Measurements from ENCODE around the gene PPP1R16B. TPM values are rescaled to one million over a fixed set of nuclear protein-coding genes. Genes with fewer than 3 reads are reported as not detected.

Gene PPP1R16B
- total RNA-seq, 2 donors from 2014 or later = 1.3 to 1.9 TPM

- Histone ChIP-seq H3K9me3 (no peaks in the 10 kb centered on the region), H3K4me1 (replicated peaks) (no peaks in the 10 kb centered on the region), H3K4me3 (no peak overlapping the region), H3K27ac (no peak overlapping the region), H3K27me3 (replicated peaks; ENCODE audit: insufficient read depth) (no peaks in the 10 kb centered on the region), H3K36me3 (no peaks in the 10 kb centered on the region)
- WGBS = 14% methylated on average over 9 of the region's 9 CpGs
- no peak for DNase-seq (ENCODE audit: low spot score)
- no peak for TF ChIP-seq CTCF (IDR thresholded peaks at IDR 0.05)
- TF ChIP-seq POLR2AphosphoS5 (IDR thresholded peaks at IDR 0.05) = no peak
- no peak for TF ChIP-seq POLR2A (IDR thresholded peaks at IDR 0.05)
- intact Hi-C loops (cut with DNase I) = no loop called here
Observed at GRCh38 chr20:38878866-38879265, 73.4 kb downstream of the PPP1R16B start.

GRCh38 chr20:38880952-38881735 is 75.6 kb downstream of the PPP1R16B start:
- no peak overlapping the region for H3K27ac ChIP-seq
- no peak for DNase-seq (ENCODE audit: low spot score)
- H3K4me3 ChIP-seq = no peak overlapping the region
- no peaks in the 10 kb centered on the region for H3K36me3 ChIP-seq
- H3K9me3 ChIP-seq = no peaks in the 10 kb centered on the region
- H3K27me3 ChIP-seq (replicated peaks; ENCODE audit: insufficient read depth) = no peaks in the 10 kb centered on the region
- no peaks in the 10 kb centered on the region for H3K4me1 ChIP-seq (replicated peaks)
- intact Hi-C loops (cut with DNase I) = no loop called here
- 69% methylated on average over 14 of the region's 14 CpGs for WGBS
- TF ChIP-seq POLR2AphosphoS5 (IDR thresholded peaks at IDR 0.05) (no peak), POLR2A (IDR thresholded peaks at IDR 0.05) (no peak)

DNA sequence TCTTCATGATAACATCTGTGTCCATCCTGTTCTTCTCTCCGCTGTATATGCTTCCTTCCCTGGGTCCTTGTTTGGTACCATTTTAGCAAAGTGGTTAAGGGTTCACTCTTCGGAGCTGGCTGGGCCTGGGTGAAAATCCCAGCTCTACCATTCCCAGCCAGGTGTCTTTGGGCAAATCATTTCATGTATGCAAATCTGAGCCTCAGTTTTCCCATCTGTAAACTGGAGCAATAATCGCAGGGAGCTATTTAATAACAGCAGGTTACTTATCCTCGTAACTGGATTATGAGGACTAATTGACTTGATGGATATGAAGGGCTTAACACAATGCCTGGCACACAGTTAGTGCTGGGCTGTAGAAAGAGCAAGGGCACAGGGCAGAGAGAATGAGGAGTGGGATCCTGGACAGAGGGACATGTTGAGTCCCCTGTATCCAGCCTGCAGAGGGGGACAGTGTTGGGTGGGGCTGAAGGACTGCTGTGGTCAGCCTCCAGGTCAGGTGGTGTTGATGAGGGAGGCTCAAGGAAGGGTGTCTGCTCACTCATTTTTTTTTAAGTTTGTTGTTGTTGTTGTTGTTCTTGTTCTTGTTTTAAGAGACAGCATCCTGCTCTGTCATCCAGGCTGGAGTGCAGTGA is 76.4 kb downstream of the PPP1R16B start:
- intact Hi-C loops (cut with DNase I) = no loop called here
- H3K36me3 ChIP-seq = no peaks in the 10 kb centered on the region
- no peaks in the 10 kb centered on the region for H3K27me3 ChIP-seq (replicated peaks; ENCODE audit: insufficient read depth)
- TF ChIP-seq POLR2A (IDR thresholded peaks at IDR 0.05) (no peak), POLR2AphosphoS5 (IDR thresholded peaks at IDR 0.05) (no peak), CTCF (IDR thresholded peaks at IDR 0.05) (no peak)
- H3K9me3 ChIP-seq = no peaks in the 10 kb centered on the region
- no peak overlapping the region for H3K27ac ChIP-seq
- no peak overlapping the region for H3K4me3 ChIP-seq
- H3K4me1 ChIP-seq (replicated peaks) = no peaks in the 10 kb centered on the region
- no peak for DNase-seq (ENCODE audit: low spot score)
- 92% methylated on average over 4 of the region's 4 CpGs for WGBS

DNA sequence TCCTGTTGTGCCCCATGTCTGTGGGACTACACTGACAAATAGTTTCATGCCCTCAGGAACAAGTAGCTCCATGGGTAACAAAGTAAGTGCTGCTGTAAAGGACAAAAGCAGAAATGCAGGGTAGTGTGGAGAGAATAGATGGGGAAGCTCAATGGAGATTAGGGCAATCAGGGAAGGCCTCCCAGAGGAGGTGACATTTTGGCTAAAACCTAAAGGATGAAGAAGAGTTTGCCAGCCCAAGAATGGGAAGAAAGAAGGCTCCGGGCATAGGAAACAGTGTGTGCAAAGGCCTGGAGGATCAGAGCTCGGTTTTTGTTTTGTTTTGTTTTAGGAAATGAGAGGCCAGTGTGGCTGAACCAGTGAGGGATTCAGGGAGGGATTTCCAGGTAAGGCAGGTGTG is 77.1 kb downstream of the PPP1R16B start:
- H3K4me1 ChIP-seq (replicated peaks) = no peaks in the 10 kb centered on the region
- H3K36me3 ChIP-seq = no peaks in the 10 kb centered on the region
- H3K9me3 ChIP-seq = no peaks in the 10 kb centered on the region
- intact Hi-C loops (cut with DNase I) = no loop called here
- TF ChIP-seq CTCF (IDR thresholded peaks at IDR 0.05) = no peak
- TF ChIP-seq POLR2AphosphoS5 (IDR thresholded peaks at IDR 0.05) = no peak
- TF ChIP-seq POLR2A (IDR thresholded peaks at IDR 0.05) = no peak
- no peak for DNase-seq (ENCODE audit: low spot score)
- no peaks in the 10 kb centered on the region for H3K27me3 ChIP-seq (replicated peaks; ENCODE audit: insufficient read depth)
- H3K27ac ChIP-seq = no peak overlapping the region
- no peak overlapping the region for H3K4me3 ChIP-seq
- 79% methylated on average over 2 of the region's 2 CpGs for WGBS

DNA sequence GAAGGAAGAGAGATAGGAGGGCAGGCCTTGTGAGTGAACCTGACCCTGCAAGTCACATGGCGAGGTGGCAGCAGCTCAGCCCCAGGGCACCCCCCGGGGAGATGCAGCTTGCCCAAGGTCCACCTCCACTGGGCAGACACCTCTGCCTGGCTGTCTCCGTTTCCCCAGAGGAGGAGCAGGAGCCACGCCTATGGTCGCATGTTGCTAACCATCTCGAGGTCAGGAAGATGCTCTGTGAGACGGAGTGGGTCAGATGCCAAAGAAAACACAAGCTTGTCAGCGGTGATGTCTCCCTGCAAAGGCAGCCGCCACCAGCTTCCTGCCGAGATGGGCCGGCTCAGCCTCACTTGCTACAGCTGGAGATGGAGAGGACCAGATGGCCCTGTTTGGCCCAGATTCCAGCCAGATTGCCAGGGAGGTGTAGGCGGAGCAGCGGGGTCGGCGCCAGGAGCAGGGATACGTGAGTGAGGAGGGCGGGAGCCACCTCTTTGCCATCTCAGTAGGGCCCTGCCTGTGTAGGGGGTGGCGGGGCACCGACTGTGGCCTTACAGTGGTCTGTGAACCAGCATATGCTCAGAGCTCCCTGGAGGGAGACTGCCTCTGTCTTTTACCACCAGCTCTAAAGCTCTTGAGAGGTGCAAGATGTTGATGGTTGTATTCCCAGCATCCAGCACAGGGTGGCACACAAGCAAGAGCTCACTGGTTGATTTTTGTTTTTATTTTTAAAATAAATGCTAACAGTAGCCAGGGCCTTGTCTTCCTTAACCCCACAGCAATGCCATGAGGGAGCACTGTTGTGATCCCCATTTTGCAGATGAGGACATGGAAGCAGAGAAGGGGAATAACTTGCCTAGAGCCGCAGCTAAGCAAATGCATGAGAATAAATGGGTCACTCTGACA is 77.8 kb downstream of the PPP1R16B start:
- H3K27ac ChIP-seq = no peak overlapping the region
- DNase-seq (ENCODE audit: low spot score) = no peak
- WGBS = 38% methylated on average over 20 of the region's 20 CpGs
- no peaks in the 10 kb centered on the region for H3K27me3 ChIP-seq (replicated peaks; ENCODE audit: insufficient read depth)
- TF ChIP-seq POLR2A (IDR thresholded peaks at IDR 0.05) = no peak
- no peak for TF ChIP-seq CTCF (IDR thresholded peaks at IDR 0.05)
- H3K9me3 ChIP-seq = no peaks in the 10 kb centered on the region
- H3K4me3 ChIP-seq = no peak overlapping the region
- no peaks in the 10 kb centered on the region for H3K36me3 ChIP-seq
- intact Hi-C loops (cut with DNase I) = no loop called here
- no peaks in the 10 kb centered on the region for H3K4me1 ChIP-seq (replicated peaks)

Measured in prostate gland (tissue), 2 donors.